A549 (cell line): ENCODE data around the gene NEDD4L. TPM values are rescaled to one million over a fixed set of nuclear protein-coding genes. Genes with fewer than 3 reads are reported as not detected.

Experiments used
- ATAC-seq, 2 experiments: fragments of 200-7000 bp in 1 of 2; fragments of >200 bp in 1 of 2; cut with Nextera tagmentation in 1 of 2; cut with Tn5 transposase in 1 of 2; 3 replicates each; pipeline versions ENCODE4 v1.8.0 to v1.9.1; 2018 to 2020; ENCODE audit warnings: mild to moderate bottlenecking in 1 of 2, moderate library complexity in 1 of 2
- CTCF ChIA-PET: fragments of 300-600 bp; sonication (Branson Sonifier 250); formaldehyde crosslinking; extraction: SDS; loops from one replicate; lab custom pipeline; 2021; ENCODE audit warnings: antibody characterized with exemption, inconsistent platforms; lab: Yijun Ruan, JAX
- POLR2A ChIA-PET: fragments of 350-600 bp; formaldehyde crosslinking; extraction: SDS; loops from one replicate; lab custom pipeline; 2021; ENCODE audit warnings: antibody characterized with exemption, inconsistent platforms; lab: Yijun Ruan, JAX
- DNase-seq, 2 experiments: peaks; one replicate each; pipeline versions ENCODE4 v3.0.0 to v3.0.0-alpha.2; 2011 to 2016; ENCODE audit warnings: low read depth in 1 of 2, low spot score in 1 of 2
- FAIRE-seq: peaks from 2 replicates; lab custom pipeline; 2011; peaks lifted over from hg19 to GRCh38; lab: Jason Lieb, UNC
- H3K27ac ChIP-seq, 2 experiments: fragments of >200 bp; sonication (Bioruptor Twin); formaldehyde crosslinking; 3 replicates each; pipeline ENCODE4 v1.5.1; 2016 to 2017
- H3K4me1 ChIP-seq: fragments of >200 bp; sonication (Bioruptor Twin); formaldehyde crosslinking; 3 replicates; pipeline ENCODE4 v1.6.1; 2016
- H3K4me2 ChIP-seq: fragments of >200 bp; sonication (Bioruptor Twin); formaldehyde crosslinking; 3 replicates; pipeline ENCODE4 v1.6.1; 2016
- H3K4me3 ChIP-seq: fragments of >200 bp; sonication (Bioruptor Twin); formaldehyde crosslinking; 3 replicates; pipeline ENCODE4 v1.5.1; 2016
- H3K9me3 ChIP-seq: fragments of >200 bp; sonication (Bioruptor Twin); formaldehyde crosslinking; 3 replicates; pipeline ENCODE4 v1.6.1; 2016
- ATOH8 ChIP-seq: fragments of 250-450 bp; sonication (Bioruptor Pico); IDR thresholded peaks from 2 replicates; pipeline ENCODE4 v1.5.0; 2020; ENCODE audit warnings: low read depth, mild to moderate bottlenecking, moderate library complexity
- BCL3 ChIP-seq: fragments of >200 bp; sonication (Bioruptor Twin); formaldehyde crosslinking; IDR thresholded peaks from 3 replicates; pipeline ENCODE4 v1.6.1; 2016
- CBX8 ChIP-seq: fragments of 200-600 bp; sonication (generic); IDR thresholded peaks from 2 replicates; pipeline ENCODE4 v1.6.1; 2016
- CTCF ChIP-seq: fragments of >200 bp; sonication (Bioruptor Twin); formaldehyde crosslinking; IDR thresholded peaks from 3 replicates; pipeline ENCODE4 v1.5.1; 2016
- FOSB ChIP-seq: fragments of 250-450 bp; sonication (Bioruptor Pico); IDR thresholded peaks from 2 replicates; pipeline ENCODE4 v1.5.0; 2020; ENCODE audit warnings: mild to moderate bottlenecking, moderate library complexity
- FOXS1 ChIP-seq: fragments of 250-450 bp; sonication (Bioruptor Pico); IDR thresholded peaks from 2 replicates; pipeline ENCODE4 v1.5.0; 2020; ENCODE audit warnings: mild to moderate bottlenecking, moderate library complexity
- GATA3 ChIP-seq: IDR thresholded peaks from 2 replicates; pipeline ENCODE4 v1.6.1; 2012; ENCODE audit warnings: borderline replicate concordance
- HES2 ChIP-seq: fragments of >200 bp; sonication (Bioruptor Twin); formaldehyde crosslinking; IDR thresholded peaks from 2 replicates; pipeline ENCODE4 v1.6.1; 2016
- HEYL ChIP-seq: fragments of 250-450 bp; sonication (Bioruptor Pico); IDR thresholded peaks from 2 replicates; pipeline ENCODE4 v1.8.0; 2021; ENCODE audit warnings: mild to moderate bottlenecking, moderate library complexity
- JUN ChIP-seq, 2 experiments: fragments of >200 bp; sonication (Bioruptor Twin); formaldehyde crosslinking; IDR thresholded peaks; 2 replicates in 1 of 2; 3 replicates in 1 of 2; pipeline ENCODE4 v1.6.1; 2016 to 2017
- MAZ ChIP-seq: fragments of 150-350 bp; IDR thresholded peaks from 2 replicates; pipeline ENCODE4 v1.6.1; 2014; ENCODE audit warnings: antibody characterized with exemption, low read depth, low read length, borderline replicate concordance
- NFE2L2 ChIP-seq: fragments of 150-350 bp; conservative IDR thresholded peaks from 2 replicates; pipeline ENCODE4 v1.6.1; 2014; ENCODE audit warnings: low read length
- NPAS2 ChIP-seq: fragments of 250-450 bp; sonication (Bioruptor Pico); IDR thresholded peaks from 2 replicates; pipeline ENCODE4 v1.8.0; 2022; ENCODE audit warnings: mild to moderate bottlenecking, moderate library complexity, borderline replicate concordance
- PBX3 ChIP-seq: IDR thresholded peaks from 2 replicates; pipeline ENCODE4 v1.6.1; 2012
- REST ChIP-seq: fragments of 200-600 bp; sonication (generic); IDR thresholded peaks from 2 replicates; pipeline ENCODE4 v1.6.1; 2016; ENCODE audit warnings: antibody characterized with exemption, mild to moderate bottlenecking, moderate library complexity
- SMC3 ChIP-seq: fragments of >200 bp; sonication (Bioruptor Twin); formaldehyde crosslinking; IDR thresholded peaks from 3 replicates; pipeline ENCODE4 v1.6.1; 2018; ENCODE audit warnings: inconsistent platforms
- SREBF2 ChIP-seq: fragments of 450-650 bp; IDR thresholded peaks from 2 replicates; pipeline ENCODE4 v1.6.1; 2014; ENCODE audit warnings: mild to moderate bottlenecking, moderate library complexity
- TFCP2L1 ChIP-seq: fragments of 250-450 bp; sonication (Bioruptor Pico); IDR thresholded peaks from 2 replicates; pipeline ENCODE4 v1.5.0; 2021; ENCODE audit warnings: mild to moderate bottlenecking
- ZSCAN20 ChIP-seq: fragments of 250-450 bp; sonication (Bioruptor Pico); IDR thresholded peaks from 2 replicates; pipeline ENCODE4 v1.8.0; 2022; ENCODE audit warnings: mild to moderate bottlenecking, moderate library complexity
- WGBS: methylation state at CpG from one replicate; pipeline ENCODE4 v1.1.6; 2017; ENCODE audit errors: missing lambda C conversion rate; 5-methylcytosine and 5-hydroxymethylcytosine counted together
- polyA plus RNA-seq, 4 experiments: library from polyadenylated mRNA; depleted of rRNA in 3 of 4; stranded (reverse); fragments of >200 nt; fragmentation: RNase III in 1 of 4; extraction: RNeasy Plus Mini Kit Qiagen cat#74134 plus additional on column Dnase treatment in 1 of 4; gene quantifications; 2 replicates in 3 of 4; 3 replicates in 1 of 4; pipeline ENCODE4 v1.2.3, GENCODE V29; 2011 to 2017

Gene NEDD4L
- polyA plus RNA-seq, 2 of the 4 experiments (the other 2 are of a cell fraction) = 18.0 to 36.5 TPM

- no peak for DNase-seq
- Histone ChIP-seq H3K4me1 (peaks cover 11% of the 10 kb centered on the region; the same call in 2 of the 3 replicates), H3K27ac (no peak overlapping the region), H3K4me3 (no peak overlapping the region), H3K9me3 (no peaks in the 10 kb centered on the region), H3K4me2 (no peak overlapping the region)
- no peak for TF ChIP-seq REST
- TF ChIP-seq MAZ = no peak
- TF ChIP-seq ATOH8 (CRISPR knock-in tag) = no peak
- no peak for TF ChIP-seq SMC3
- TF ChIP-seq NPAS2 (CRISPR knock-in tag) = no peak
- TF ChIP-seq SREBF2 = no peak
- TF ChIP-seq HEYL (CRISPR knock-in tag) = no peak
- TF ChIP-seq JUN (IDR thresholded peaks at IDR 0.05) = no peak
- no peak for TF ChIP-seq HES2
- no peak for TF ChIP-seq ZSCAN20
- TF ChIP-seq BCL3 = no peak
- no peak for TF ChIP-seq PBX3
- no peak for TF ChIP-seq CBX8
- no peak for TF ChIP-seq TFCP2L1
- TF ChIP-seq GATA3 = no peak
- no peak for TF ChIP-seq FOSB
- no peak for TF ChIP-seq NFE2L2
- TF ChIP-seq FOXS1 = no peak
- TF ChIP-seq CTCF = no peak
- ATAC-seq = no peak
- POLR2A ChIA-PET = no interaction called here
- FAIRE-seq = no peak
- 90% methylated on average over 4 of the region's 4 CpGs for WGBS
- CTCF ChIA-PET = interaction anchor here (1.1 kb wide), 1 partner anchor 47 kb away, joined by 4 read pairs; no protein-coding TSS in a partner anchor
Observed at GRCh38 chr18:58088691-58089065, 44.7 kb downstream of the NEDD4L start.
